ENCODE measurements around the gene CCDC112. TPM values are rescaled to one million over a fixed set of nuclear protein-coding genes. Genes with fewer than 3 reads are reported as not detected.

CCDC112 gene
- total and polyA plus RNA-seq, 9 of the 15 experiments (the other 6 are each of a cell fraction or from before 2014, with no cell fraction given): 3.3 to 15.3 (median 7.4) TPM

GRCh38 chr5:115262321-115263077 lies 34.0 kb downstream of the CCDC112 start, which contains the start of gene PGGT1B (continued):
- TF ChIP-seq TAF1 (IDR thresholded peaks at IDR 0.05; ENCODE audit: control insufficient read depth, extremely low read depth, insufficient read depth, low read length, severe bottlenecking): peak; percentile 89
- TF ChIP-seq, protein P1, sequence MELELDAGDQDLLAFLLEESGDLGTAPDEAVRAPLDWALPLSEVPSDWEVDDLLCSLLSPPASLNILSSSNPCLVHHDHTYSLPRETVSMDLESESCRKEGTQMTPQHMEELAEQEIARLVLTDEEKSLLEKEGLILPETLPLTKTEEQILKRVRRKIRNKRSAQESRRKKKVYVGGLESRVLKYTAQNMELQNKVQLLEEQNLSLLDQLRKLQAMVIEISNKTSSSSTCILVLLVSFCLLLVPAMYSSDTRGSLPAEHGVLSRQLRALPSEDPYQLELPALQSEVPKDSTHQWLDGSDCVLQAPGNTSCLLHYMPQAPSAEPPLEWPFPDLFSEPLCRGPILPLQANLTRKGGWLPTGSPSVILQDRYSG (tag; conservative IDR thresholded peaks at IDR 0.05; ENCODE audit: low read depth): 0 out of 2 replicates have a peak, but pooled peaks have one; percentile 56
- TF ChIP-seq HNRNPLL (IDR thresholded peaks at IDR 0.05; ENCODE audit: low read depth, low read length, poor library complexity, severe bottlenecking): peak; percentile 68
- TF ChIP-seq CCNT2 (IDR thresholded peaks at IDR 0.05; ENCODE audit: borderline replicate concordance, extremely low read depth, insufficient read length, low read depth, low read length): no peak
- TF ChIP-seq PYGO2 (tag; IDR thresholded peaks at IDR 0.05): 0 out of 2 replicates have a peak, but pooled peaks have one; percentile 6
- no peak for TF ChIP-seq HIVEP1 (CRISPR knock-in tag; IDR thresholded peaks at IDR 0.05)
- TF ChIP-seq SMAD1 (IDR thresholded peaks at IDR 0.05; ENCODE audit: low read depth, low read length, partially characterized antibody): no peak
- TF ChIP-seq, protein P2, sequence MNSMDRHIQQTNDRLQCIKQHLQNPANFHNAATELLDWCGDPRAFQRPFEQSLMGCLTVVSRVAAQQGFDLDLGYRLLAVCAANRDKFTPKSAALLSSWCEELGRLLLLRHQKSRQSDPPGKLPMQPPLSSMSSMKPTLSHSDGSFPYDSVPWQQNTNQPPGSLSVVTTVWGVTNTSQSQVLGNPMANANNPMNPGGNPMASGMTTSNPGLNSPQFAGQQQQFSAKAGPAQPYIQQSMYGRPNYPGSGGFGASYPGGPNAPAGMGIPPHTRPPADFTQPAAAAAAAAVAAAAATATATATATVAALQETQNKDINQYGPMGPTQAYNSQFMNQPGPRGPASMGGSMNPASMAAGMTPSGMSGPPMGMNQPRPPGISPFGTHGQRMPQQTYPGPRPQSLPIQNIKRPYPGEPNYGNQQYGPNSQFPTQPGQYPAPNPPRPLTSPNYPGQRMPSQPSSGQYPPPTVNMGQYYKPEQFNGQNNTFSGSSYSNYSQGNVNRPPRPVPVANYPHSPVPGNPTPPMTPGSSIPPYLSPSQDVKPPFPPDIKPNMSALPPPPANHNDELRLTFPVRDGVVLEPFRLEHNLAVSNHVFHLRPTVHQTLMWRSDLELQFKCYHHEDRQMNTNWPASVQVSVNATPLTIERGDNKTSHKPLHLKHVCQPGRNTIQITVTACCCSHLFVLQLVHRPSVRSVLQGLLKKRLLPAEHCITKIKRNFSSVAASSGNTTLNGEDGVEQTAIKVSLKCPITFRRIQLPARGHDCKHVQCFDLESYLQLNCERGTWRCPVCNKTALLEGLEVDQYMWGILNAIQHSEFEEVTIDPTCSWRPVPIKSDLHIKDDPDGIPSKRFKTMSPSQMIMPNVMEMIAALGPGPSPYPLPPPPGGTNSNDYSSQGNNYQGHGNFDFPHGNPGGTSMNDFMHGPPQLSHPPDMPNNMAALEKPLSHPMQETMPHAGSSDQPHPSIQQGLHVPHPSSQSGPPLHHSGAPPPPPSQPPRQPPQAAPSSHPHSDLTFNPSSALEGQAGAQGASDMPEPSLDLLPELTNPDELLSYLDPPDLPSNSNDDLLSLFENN (IDR thresholded peaks at IDR 0.05; ENCODE audit: low read depth in 2 of 2, low read length in 2 of 2): no peak
- peak in 1 of 2 experiments; percentile 57; a peak in 1 of 3 replicates for TF ChIP-seq CBX3 (IDR thresholded peaks at IDR 0.05; ENCODE audit: borderline replicate concordance in 1 of 2, low read length in 2 of 2)
- no peak for TF ChIP-seq NFXL1 (CRISPR knock-in tag; IDR thresholded peaks at IDR 0.05)
- no peak for TF ChIP-seq TCFL5 (CRISPR knock-in tag; conservative IDR thresholded peaks at IDR 0.05)
- TF ChIP-seq HMGXB4 (CRISPR knock-in tag; IDR thresholded peaks at IDR 0.05): no peak
- TF ChIP-seq GABPB1 (CRISPR knock-in tag; IDR thresholded peaks at IDR 0.05): peak; percentile 82; the same call in 1 of the 2 replicates
- no peak for TF ChIP-seq FOS (IDR thresholded peaks at IDR 0.05; ENCODE audit: extremely low read depth, insufficient read length)
- no peak for TF ChIP-seq SMAD3 (CRISPR knock-in tag; conservative IDR thresholded peaks at IDR 0.05)
- TF ChIP-seq, protein P3, sequence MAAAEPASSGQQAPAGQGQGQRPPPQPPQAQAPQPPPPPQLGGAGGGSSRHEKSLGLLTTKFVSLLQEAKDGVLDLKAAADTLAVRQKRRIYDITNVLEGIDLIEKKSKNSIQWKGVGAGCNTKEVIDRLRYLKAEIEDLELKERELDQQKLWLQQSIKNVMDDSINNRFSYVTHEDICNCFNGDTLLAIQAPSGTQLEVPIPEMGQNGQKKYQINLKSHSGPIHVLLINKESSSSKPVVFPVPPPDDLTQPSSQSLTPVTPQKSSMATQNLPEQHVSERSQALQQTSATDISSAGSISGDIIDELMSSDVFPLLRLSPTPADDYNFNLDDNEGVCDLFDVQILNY (CRISPR knock-in tag; IDR thresholded peaks at IDR 0.05): peak; percentile 63; the same call in 1 of the 2 replicates
- no peak for TF ChIP-seq GABPB2 (CRISPR knock-in tag; conservative IDR thresholded peaks at IDR 0.05)
- peak; percentile 61; the same call in 1 of the 2 replicates for TF ChIP-seq MTA3 (IDR thresholded peaks at IDR 0.05; ENCODE audit: borderline replicate concordance)
- no peak for TF ChIP-seq ZNF75A (CRISPR knock-in tag; IDR thresholded peaks at IDR 0.05)
- TF ChIP-seq POLR2AphosphoS2 (IDR thresholded peaks at IDR 0.05; ENCODE audit: low read length): no peak

Measured in K562 (cell line).